Nephron (organoid): ENCODE data around the gene GPR108.
"Not testable (repeated sequence)": the region's sequence is repeated elsewhere in the genome, so short reads cannot be mapped to it uniquely, and the experiment has no call there.

Experiments used
- H3K27ac Mint-ChIP-seq, 3 experiments: 2 replicates each; pipeline ENCODE4 v1.8.0; 2020; ENCODE audit warnings: mixed read lengths in 3 of 3, mild to moderate bottlenecking in 2 of 3, moderate library complexity in 1 of 3
- H3K27me3 Mint-ChIP-seq: 2 replicates; pipeline ENCODE4 v1.8.0; 2021; ENCODE audit warnings: low read depth, mild to moderate bottlenecking, moderate library complexity, mixed read lengths
- H3K36me3 Mint-ChIP-seq: 2 replicates; pipeline ENCODE4 v1.8.0; 2020; ENCODE audit warnings: low read depth, mixed read lengths
- H3K4me1 Mint-ChIP-seq: 2 replicates; pipeline ENCODE4 v1.8.0; 2020; ENCODE audit warnings: mixed read lengths
- H3K4me3 Mint-ChIP-seq, 3 experiments: 2 replicates each; pipeline ENCODE4 v1.8.0; 2020; ENCODE audit warnings: mild to moderate bottlenecking in 3 of 3, mixed read lengths in 3 of 3, moderate library complexity in 2 of 3
- H3K9me3 Mint-ChIP-seq: 2 replicates; pipeline ENCODE4 v1.8.0; 2020; ENCODE audit warnings: mixed read lengths
- CTCF ChIP-seq, 3 experiments: fragments of 200-600 bp; sonication (generic); IDR thresholded peaks; one replicate each; pipeline ENCODE4 v1.5.0; 2021; ENCODE audit warnings: antibody characterized with exemption in 3 of 3; ENCODE audit not compliant: unreplicated experiment in 3 of 3

Gene GPR108

GRCh38 chr19:6710273-6711077 lies 26.9 kb downstream of the GPR108 start:
- Mint-ChIP-seq H3K4me1 (no peaks in the 10 kb centered on the region), H3K27ac (no peak overlapping the region), H3K4me3 (no peak overlapping the region), H3K27me3 (peaks cover 64% of the 10 kb centered on the region), H3K9me3 (peaks cover 3% of the 10 kb centered on the region), H3K36me3 (no peaks in the 10 kb centered on the region)
- no peak for TF ChIP-seq CTCF (IDR thresholded peaks at IDR 0.05; ENCODE audit: unreplicated experiment in 3 of 3)

- H3K27ac Mint-ChIP-seq, result no peak overlapping the region
- H3K4me3 Mint-ChIP-seq, result no peak overlapping the region
These were observed 27.8 kb downstream of the GPR108 start for GRCh38 chr19:6709549-6709948.

GRCh38 chr19:6708913-6709312 lies 28.5 kb downstream of the GPR108 start:
- H3K4me1 Mint-ChIP-seq, H3K9me3 Mint-ChIP-seq, H3K36me3 Mint-ChIP-seq, H3K4me3 Mint-ChIP-seq, H3K27ac Mint-ChIP-seq: not testable (repeated sequence)
- peaks cover 64% of the 10 kb centered on the region for H3K27me3 Mint-ChIP-seq

More at GRCh38 chr19:6709549-6709948, 27.8 kb downstream of the GPR108 start:
- Mint-ChIP-seq H3K9me3 (peaks cover 3% of the 10 kb centered on the region), H3K36me3 (no peaks in the 10 kb centered on the region), H3K4me1 (no peaks in the 10 kb centered on the region), H3K27me3 (peaks cover 64% of the 10 kb centered on the region)
- TF ChIP-seq CTCF (IDR thresholded peaks at IDR 0.05; ENCODE audit: unreplicated experiment in 3 of 3), result no peak

- Mint-ChIP-seq H3K27ac (no peak overlapping the region), H3K9me3 (peaks cover 3% of the 10 kb centered on the region), H3K4me3 (no peak overlapping the region), H3K36me3 (no peaks in the 10 kb centered on the region), H3K4me1 (no peaks in the 10 kb centered on the region), H3K27me3 (peaks cover 64% of the 10 kb centered on the region)
- TF ChIP-seq CTCF (IDR thresholded peaks at IDR 0.05; ENCODE audit: unreplicated experiment in 3 of 3), result no peak
These were observed 29.0 kb downstream of the GPR108 start for GRCh38 chr19:6708346-6708745.

GRCh38 chr19:6707658-6708018 lies 29.7 kb downstream of the GPR108 start:
- Mint-ChIP-seq H3K4me1 (no peaks in the 10 kb centered on the region), H3K27ac (no peak overlapping the region), H3K27me3 (peaks cover 57% of the 10 kb centered on the region), H3K4me3 (no peak overlapping the region), H3K36me3 (no peaks in the 10 kb centered on the region), H3K9me3 (peaks cover 2% of the 10 kb centered on the region)
- no peak for TF ChIP-seq CTCF (IDR thresholded peaks at IDR 0.05; ENCODE audit: unreplicated experiment in 3 of 3)

- no peak overlapping the region for H3K4me3 Mint-ChIP-seq
- TF ChIP-seq CTCF (IDR thresholded peaks at IDR 0.05; ENCODE audit: unreplicated experiment in 3 of 3), result no peak
- no peaks in the 10 kb centered on the region for H3K4me1 Mint-ChIP-seq
- no peaks in the 10 kb centered on the region for H3K36me3 Mint-ChIP-seq
- no peaks in the 10 kb centered on the region for H3K9me3 Mint-ChIP-seq
- no peak overlapping the region for H3K27ac Mint-ChIP-seq
- peaks cover 53% of the 10 kb centered on the region for H3K27me3 Mint-ChIP-seq
These were observed 30.2 kb downstream of the GPR108 start for GRCh38 chr19:6707011-6707657.
